ENCODE data around the gene ADRB1.

ADRB1 gene

DNA sequence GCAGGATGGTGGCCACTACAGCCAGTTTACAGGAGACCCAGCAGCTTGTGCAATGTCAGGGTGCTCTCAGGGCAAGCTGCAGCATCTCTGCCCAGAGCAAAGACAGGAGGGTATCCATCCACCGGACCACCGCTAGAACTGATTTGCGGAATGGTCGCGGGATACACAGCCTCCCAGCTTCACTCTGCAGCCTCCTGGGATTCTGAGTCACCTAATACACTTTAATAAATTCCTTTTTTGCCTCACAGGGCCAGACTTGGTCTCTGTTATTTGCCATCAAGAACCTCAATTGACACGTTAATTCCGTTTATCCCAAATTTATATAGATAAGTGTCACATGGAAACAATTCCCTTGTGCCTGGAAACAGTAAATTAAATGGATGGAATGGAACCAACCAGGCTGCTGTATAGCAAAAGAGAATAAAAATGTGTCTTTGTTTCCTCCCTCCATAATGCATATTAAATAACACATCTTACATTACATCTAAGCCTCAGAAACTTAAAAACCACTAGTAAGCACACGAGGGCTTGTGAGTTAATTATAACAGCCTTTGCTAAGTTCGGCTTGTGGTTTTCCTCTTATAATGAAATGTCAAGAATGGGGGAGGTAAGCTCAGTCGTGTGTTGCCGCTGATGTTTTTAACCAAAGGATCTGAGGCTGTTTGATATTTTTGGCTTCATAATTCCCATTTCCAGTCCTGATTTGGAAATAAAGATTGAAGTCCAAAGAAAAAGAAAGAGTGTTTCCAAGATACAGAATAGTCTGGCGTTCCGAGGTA lies 52.1 kb downstream of the ADRB1 start:
- DNase-seq = no peak
